Activated naive CD4-positive, alpha-beta T cell treated with anti-CD3 and anti-CD28 coated beads, Interleukin-2, amount 10 ng/mL, durations not matched to agents 7 days and 5 days (primary cell): ENCODE data around the gene HPS5.
"Not testable (repeated sequence)": the region's sequence is repeated elsewhere in the genome, so short reads cannot be mapped to it uniquely, and the experiment has no call there.

Source experiments
- CTCF ChIA-PET: fragments of 350-600 bp; sonication (Branson Sonifier 250); formaldehyde crosslinking; loops from one replicate; lab custom pipeline; 2021; ENCODE audit warnings: antibody characterized with exemption; lab: Charles Lee
- DNase-seq: peaks from one replicate; pipeline ENCODE4 v3.0.0-alpha.2; 2020
- H3K27ac Mint-ChIP-seq: one replicate; pipeline ENCODE4 v1.8.0; 2021; ENCODE audit warnings: mild to moderate bottlenecking, moderate library complexity, mixed read lengths
- H3K27me3 Mint-ChIP-seq: one replicate; pipeline ENCODE4 v1.8.0; 2021; ENCODE audit warnings: mild to moderate bottlenecking, mixed read lengths
- H3K36me3 Mint-ChIP-seq: one replicate; pipeline ENCODE4 v1.8.0; 2021; ENCODE audit warnings: mixed read lengths
- H3K4me1 Mint-ChIP-seq: one replicate; pipeline ENCODE4 v1.8.0; 2021; ENCODE audit warnings: mixed read lengths
- H3K4me3 Mint-ChIP-seq: one replicate; pipeline ENCODE4 v1.8.0; 2021; ENCODE audit warnings: mild to moderate bottlenecking, moderate library complexity, mixed read lengths
- H3K9me3 Mint-ChIP-seq: one replicate; pipeline ENCODE4 v1.8.0; 2021; ENCODE audit warnings: mixed read lengths

The HPS5 gene

DNA sequence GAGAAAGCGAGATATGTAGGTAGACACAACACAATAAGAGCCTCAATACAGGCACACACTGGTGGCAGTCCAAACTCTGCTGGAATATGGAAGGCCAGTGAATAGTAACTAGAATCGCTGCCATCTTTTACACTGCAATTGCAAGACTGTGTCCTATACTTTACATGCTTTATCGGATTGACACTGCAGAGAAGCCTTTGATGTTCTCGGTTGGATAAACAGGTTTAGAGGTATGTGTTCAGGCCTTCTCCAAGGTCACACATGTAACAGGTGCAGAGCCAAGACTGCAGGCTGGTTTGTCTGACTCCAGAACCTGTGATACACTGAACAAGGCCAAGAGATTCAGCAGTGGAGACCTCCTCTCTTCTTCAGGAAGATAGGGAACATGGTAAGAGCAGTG is 50.7 kb downstream of the HPS5 start:
- Mint-ChIP-seq H3K4me1 (peaks cover 8% of the 10 kb centered on the region), H3K9me3 (peaks cover 2% of the 10 kb centered on the region), H3K36me3 (peaks cover 2% of the 10 kb centered on the region), H3K4me3 (no peak overlapping the region), H3K27me3 (peaks cover 4% of the 10 kb centered on the region), H3K27ac (no peak overlapping the region)
- DNase-seq = no peak
- CTCF ChIA-PET = no interaction called here

DNA sequence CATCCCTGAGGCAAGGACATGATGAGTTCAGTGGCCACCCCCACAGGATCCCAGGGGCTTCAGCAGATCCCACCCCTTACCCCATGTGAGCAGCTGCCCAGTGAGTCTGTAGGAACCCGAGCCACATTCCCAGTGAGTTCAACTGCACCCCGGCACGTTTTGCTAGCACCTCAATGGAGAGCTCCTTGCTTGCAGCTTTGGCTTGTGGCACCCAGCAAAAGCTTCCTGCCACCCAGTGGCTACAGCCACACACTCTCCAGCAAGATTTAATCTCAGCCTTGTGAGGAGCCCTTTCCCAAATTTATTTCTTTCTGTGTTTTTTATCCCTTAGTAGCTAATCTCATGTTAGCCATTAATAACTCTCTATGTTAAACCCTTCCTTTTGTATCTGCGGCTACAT is 51.8 kb downstream of the HPS5 start:
- no peak for DNase-seq
- no peak overlapping the region for H3K4me3 Mint-ChIP-seq
- peaks cover 11% of the 10 kb centered on the region for H3K27me3 Mint-ChIP-seq
- H3K9me3 Mint-ChIP-seq = no peaks in the 10 kb centered on the region
- H3K36me3 Mint-ChIP-seq = no peaks in the 10 kb centered on the region
- no peak overlapping the region for H3K27ac Mint-ChIP-seq
- peaks cover 11% of the 10 kb centered on the region for H3K4me1 Mint-ChIP-seq
- CTCF ChIA-PET = no interaction called here

DNA sequence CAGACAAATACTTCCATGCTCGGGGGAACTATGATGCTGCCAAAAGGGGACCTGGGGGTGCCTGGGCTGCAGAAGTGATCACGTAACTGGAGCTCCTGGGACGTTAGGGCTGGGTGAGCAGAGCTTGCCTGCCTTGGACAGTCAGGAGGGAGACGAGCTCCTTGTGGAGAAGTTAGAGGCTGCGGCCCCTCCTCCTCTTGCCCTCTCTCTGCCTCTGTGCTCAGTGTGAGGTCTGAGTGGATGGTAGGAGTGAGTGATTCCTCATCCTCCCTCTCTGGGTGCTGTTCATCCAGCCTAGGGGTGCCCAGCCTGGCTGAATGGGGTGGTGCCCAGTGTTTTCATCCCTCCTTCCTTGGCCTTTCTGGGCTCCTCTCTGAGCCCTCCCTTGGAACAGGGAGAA is 52.7 kb downstream of the HPS5 start:
- CTCF ChIA-PET, H3K4me3 Mint-ChIP-seq, DNase-seq, H3K9me3 Mint-ChIP-seq, H3K27ac Mint-ChIP-seq, H3K36me3 Mint-ChIP-seq: not testable (repeated sequence)
- Mint-ChIP-seq H3K27me3 (peaks cover 19% of the 10 kb centered on the region), H3K4me1 (peaks cover 16% of the 10 kb centered on the region)

DNA sequence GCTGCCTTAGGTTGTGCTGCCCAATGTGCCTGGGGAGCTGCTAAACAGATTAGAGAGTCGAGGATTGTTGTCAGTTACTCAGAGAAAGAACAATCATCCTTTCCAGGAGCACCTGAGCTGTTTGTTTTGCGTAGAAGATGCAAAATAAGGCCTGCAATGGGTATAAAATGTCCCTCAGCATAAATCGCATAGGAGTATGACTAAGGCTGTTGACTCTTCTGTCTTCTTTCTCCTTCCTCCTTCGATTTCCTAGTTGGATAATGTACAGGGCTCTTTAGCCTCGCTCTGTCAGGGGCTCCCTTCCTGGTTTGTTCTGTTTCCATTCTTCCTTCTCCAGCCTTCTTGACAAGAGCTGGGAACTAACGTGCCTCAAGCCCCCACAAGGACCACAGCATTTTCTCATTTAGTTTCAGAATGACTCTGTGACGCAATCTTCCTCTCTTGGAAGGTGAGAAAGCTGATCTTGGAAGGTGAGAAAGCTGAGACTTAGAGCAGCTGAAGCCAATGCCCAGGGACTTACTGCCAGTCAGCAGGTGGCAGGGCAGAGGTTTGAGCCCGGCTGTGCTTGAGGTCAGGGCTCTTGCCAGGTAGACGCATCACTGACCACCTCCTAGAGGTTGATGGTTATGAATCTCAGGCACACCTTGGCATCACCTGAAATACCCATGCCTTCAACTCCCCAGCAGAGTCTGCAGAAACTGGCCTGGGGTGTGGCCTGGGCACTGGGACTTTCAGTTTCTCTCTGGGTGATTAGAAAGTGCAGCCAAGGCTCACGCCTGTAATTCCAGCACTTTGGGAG is 54.4 kb downstream of the HPS5 start:
- CTCF ChIA-PET, DNase-seq, H3K36me3 Mint-ChIP-seq, H3K9me3 Mint-ChIP-seq, H3K27ac Mint-ChIP-seq, H3K4me3 Mint-ChIP-seq: not testable (repeated sequence)
- Mint-ChIP-seq H3K4me1 (peaks cover 18% of the 10 kb centered on the region), H3K27me3 (peaks cover 22% of the 10 kb centered on the region)

DNA sequence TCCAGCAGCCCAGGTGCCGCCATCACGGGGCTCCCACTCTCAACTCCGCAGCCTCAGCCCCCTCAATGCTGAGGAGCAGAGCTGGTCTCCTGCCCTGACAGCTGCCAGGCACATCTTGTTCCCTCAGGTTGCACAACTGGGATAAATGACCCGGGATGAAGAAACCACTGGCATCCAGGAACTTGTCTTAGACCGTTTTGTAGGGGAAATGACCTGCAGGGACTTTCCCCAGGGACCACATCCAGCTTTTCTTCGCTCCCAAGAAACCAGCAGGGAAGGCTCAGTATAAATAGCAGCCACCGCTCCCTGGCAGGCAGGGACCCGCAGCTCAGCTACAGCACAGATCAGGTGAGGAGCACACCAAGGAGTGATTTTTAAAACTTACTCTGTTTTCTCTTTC is 56.0 kb downstream of the HPS5 start, which contains the start of gene SAA1:
TSS of gene SAA1 (plus strand) at position 316 of the 400 bp plus-strand sequence. CDS start 624 bp downstream, outside the sequence.
- CTCF ChIA-PET = no interaction called here
- no peaks in the 10 kb centered on the region for H3K36me3 Mint-ChIP-seq
- H3K27me3 Mint-ChIP-seq = peaks cover 22% of the 10 kb centered on the region
- H3K27ac Mint-ChIP-seq = no peak within 1 kb of the TSS
- DNase-seq = no peak
- no peaks in the 10 kb centered on the region for H3K9me3 Mint-ChIP-seq
- peaks cover 18% of the 10 kb centered on the region for H3K4me1 Mint-ChIP-seq
- no peak within 1 kb of the TSS for H3K4me3 Mint-ChIP-seq

DNA sequence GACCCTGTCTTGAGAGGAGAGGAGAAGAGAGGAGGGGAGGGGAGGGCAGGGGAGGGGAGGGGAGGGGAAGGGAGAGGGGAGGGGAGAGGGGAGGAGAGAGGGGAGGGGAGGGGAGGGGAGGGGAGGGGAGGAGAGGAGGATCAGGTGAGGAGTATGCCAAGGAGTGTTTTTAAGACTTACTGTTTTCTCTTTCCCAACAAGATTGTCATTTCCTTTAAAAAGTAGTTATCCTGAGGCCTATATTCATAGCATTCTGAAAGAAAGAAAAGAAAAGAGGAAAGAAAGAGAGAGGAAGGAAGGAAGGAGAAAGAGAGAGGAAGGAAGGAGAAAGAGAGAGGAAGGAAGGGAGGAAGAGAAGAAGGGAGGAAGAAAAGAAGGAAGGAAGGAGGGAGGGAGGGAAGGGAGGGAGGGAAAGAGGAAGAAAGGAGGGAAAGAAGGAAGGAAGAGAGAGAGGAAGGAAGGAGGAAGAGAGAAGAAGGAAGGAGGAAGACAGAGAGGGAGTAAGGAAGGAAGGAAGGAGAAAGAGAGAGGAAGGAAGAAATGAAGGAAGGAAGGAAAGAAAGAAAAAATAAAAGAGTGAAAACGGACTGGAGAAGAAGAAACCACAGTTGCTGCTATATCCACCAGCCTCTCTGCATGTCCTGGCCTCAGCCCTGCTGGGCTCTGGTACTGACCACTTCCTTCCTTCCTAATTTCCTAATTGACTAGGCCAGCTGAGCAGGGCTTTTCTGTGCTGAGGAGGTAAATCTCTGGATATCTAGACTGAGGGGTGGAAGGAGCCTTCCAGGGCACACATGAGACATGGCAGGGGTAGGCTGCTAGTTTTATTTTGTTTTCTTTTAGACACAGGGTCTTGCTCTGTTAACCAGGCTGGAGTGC is 57.0 kb downstream of the HPS5 start:
- H3K27me3 Mint-ChIP-seq = peaks cover 22% of the 10 kb centered on the region
- H3K9me3 Mint-ChIP-seq = no peaks in the 10 kb centered on the region
- H3K4me3 Mint-ChIP-seq = no peak overlapping the region
- H3K36me3 Mint-ChIP-seq = no peaks in the 10 kb centered on the region
- peaks cover 18% of the 10 kb centered on the region for H3K4me1 Mint-ChIP-seq
- CTCF ChIA-PET = no interaction called here
- no peak for DNase-seq
- no peak overlapping the region for H3K27ac Mint-ChIP-seq

DNA sequence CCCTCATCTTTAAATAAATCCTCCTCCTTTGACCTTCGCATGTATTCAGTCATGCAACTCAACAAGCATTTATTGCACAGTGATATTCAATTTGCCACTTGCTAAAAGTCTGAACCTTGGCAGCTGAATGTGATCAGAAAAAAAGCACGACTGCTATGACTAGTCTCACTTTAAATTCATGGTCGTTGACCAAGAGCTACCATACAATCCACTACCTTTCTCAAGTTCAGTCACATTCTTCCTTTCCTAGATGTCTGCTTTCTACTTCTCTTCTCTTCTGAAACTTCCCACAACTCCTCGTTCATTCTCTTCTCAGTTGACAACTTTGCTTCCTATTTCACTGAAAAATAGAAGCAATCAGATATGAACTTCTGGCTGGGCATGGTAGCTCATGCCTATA is 57.9 kb downstream of the HPS5 start:
- no peaks in the 10 kb centered on the region for H3K9me3 Mint-ChIP-seq
- DNase-seq = no peak
- CTCF ChIA-PET = interaction anchor here (0.6 kb wide), 1 partner anchor 20 kb away, joined by 3 read pairs; no protein-coding TSS in a partner anchor
- no peak overlapping the region for H3K27ac Mint-ChIP-seq
- no peak overlapping the region for H3K4me3 Mint-ChIP-seq
- no peaks in the 10 kb centered on the region for H3K36me3 Mint-ChIP-seq
- peaks cover 18% of the 10 kb centered on the region for H3K4me1 Mint-ChIP-seq
- H3K27me3 Mint-ChIP-seq = peaks cover 22% of the 10 kb centered on the region

DNA sequence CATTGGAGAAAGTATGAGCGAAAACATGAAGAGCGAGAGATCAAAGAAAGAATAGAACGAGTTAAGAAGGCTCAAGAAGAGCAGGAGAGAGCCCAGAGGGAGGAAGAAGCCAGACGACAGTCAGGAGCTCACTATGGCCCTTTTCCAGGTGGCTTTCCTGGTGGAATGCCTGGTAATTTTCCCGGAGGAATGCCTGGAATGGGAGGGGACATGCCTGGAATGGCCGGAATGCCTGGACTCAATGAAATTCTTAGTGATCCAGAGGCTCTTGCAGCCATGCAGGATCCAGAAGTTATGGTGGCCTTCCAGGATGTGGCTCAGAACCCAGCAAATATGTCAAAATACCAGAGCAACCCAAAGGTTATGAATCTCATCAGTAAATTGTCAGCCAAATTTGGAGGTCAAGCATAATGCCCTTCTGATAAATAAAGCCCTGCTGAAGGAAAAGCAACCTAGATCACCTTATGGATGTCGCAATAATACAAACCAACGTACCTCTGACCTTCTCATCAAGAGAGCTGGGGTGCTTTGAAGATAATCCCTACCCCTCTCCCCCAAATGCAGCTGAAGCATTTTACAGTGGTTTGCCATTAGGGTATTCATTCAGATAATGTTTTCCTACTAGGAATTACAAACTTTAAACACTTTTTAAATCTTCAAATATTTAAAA is 59.1 kb downstream of the HPS5 start:
- H3K36me3 Mint-ChIP-seq, CTCF ChIA-PET, H3K4me3 Mint-ChIP-seq, H3K9me3 Mint-ChIP-seq, DNase-seq, H3K27ac Mint-ChIP-seq: not testable (repeated sequence)
- H3K4me1 Mint-ChIP-seq = peaks cover 14% of the 10 kb centered on the region
- H3K27me3 Mint-ChIP-seq = peaks cover 21% of the 10 kb centered on the region

DNA sequence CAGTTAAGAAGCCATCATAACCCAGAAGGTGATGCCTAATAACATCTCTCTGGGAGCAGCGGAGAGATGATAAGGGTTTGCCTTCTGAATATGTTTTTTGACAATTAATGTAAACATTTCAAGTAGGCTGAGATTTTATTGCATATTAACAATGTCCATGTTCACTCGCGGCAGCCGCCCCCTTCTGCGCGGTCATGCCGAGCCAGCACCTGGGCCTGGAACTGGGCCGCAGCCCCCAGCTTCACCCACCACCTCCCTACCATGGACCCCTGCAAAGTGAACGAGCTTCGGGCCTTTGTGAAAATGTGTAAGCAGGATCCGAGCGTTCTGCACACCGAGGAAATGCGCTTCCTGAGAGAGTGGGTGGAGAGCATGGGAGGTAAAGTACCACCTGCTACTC is 60.2 kb downstream of the HPS5 start:
- CTCF ChIA-PET = no interaction called here
- peaks cover 10% of the 10 kb centered on the region for H3K4me1 Mint-ChIP-seq
- H3K36me3 Mint-ChIP-seq = no peaks in the 10 kb centered on the region
- no peak overlapping the region for H3K4me3 Mint-ChIP-seq
- no peak overlapping the region for H3K27ac Mint-ChIP-seq
- peaks cover 20% of the 10 kb centered on the region for H3K27me3 Mint-ChIP-seq
- no peak for DNase-seq
- H3K9me3 Mint-ChIP-seq = no peaks in the 10 kb centered on the region

DNA sequence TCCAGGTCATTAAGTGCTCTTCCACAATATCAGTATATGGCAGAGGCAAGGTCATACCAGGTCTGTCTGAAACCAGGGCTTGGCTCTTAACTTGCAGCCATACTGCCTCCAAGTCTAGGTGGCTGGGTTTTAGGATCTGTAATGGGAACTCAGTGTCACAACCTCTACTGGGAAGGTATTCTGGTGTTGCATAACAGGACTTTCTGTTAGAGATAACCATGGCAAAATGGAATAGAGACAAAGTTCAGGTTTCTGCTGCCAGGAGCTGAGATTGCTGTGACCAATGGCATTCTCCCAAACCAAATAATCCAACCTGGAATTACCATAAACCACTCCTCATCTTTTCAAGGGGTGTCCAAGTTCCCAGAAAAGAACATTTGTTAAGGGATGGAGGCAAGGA is 62.7 kb downstream of the HPS5 start:
- CTCF ChIA-PET = interaction anchor here (2.8 kb wide), 1 partner anchor 15 kb away, joined by 10 read pairs; no protein-coding TSS in a partner anchor
- H3K9me3 Mint-ChIP-seq = no peaks in the 10 kb centered on the region
- peaks cover 18% of the 10 kb centered on the region for H3K27me3 Mint-ChIP-seq
- no peaks in the 10 kb centered on the region for H3K36me3 Mint-ChIP-seq
- no peak overlapping the region for H3K4me3 Mint-ChIP-seq
- no peak overlapping the region for H3K27ac Mint-ChIP-seq
- DNase-seq = no peak
- peaks cover 5% of the 10 kb centered on the region for H3K4me1 Mint-ChIP-seq

DNA sequence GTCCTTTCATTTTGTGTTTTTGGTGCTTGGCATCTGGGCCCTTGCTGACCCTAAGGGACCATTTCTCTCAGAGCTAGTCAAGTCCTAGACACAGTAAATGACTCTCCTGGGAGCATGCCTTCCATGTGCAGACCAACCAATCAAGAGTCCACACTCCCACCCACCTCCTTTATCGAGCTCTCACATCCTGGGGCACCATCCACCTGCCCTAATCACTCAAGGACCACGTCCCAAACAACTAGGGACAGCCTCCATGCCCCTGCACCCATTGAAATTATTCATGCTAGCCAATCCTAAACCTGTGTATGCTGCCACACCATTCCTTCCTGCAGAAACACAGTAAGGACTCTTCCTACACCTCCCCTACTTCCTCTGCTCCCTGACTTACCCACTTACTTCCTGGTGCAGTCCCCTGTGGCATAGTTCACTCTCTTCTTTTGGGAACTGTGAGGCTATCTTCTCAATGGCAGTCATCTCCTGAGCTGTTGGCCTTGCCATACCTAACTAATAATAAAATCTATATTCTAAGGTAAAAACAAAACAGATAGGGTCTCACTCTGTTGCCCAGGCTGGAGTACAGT is 67.1 kb downstream of the HPS5 start:
- H3K27me3 Mint-ChIP-seq = peaks cover 32% of the 10 kb centered on the region
- DNase-seq = no peak
- no peak overlapping the region for H3K4me3 Mint-ChIP-seq
- CTCF ChIA-PET = interaction anchor here (1.4 kb wide), 1 partner anchor 11 kb away, joined by 4 read pairs; no protein-coding TSS in a partner anchor
- H3K9me3 Mint-ChIP-seq = no peaks in the 10 kb centered on the region
- H3K36me3 Mint-ChIP-seq = no peaks in the 10 kb centered on the region
- no peak overlapping the region for H3K27ac Mint-ChIP-seq
- H3K4me1 Mint-ChIP-seq = peaks cover 3% of the 10 kb centered on the region

DNA sequence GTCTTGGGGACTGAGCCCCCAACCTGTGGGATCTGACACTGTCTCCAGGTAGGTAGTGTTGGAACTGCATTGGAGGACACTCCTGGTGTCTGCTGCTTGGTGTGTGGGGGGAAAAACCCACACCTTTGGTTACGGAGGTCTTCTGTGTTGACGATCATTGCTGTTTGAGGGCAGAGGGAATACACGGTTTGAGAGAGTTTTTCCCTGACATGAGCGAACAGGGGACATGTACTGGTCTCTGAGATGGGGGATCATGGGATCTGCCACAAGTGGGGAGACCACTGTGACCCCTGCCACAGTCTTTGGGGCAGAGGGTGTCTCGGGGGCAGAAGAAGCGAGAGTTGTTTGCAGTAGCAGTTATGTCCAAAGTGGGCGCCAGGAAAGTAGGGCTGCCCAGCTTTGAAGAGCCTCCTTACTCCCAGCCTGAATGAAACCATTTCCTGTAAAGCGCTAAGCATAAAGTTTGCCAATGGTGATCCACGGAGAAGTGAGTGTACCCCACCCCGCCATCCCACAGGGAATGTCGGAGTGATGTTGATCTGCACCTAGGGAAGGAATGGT is 68.1 kb downstream of the HPS5 start:
- Mint-ChIP-seq H3K4me1 (peaks cover 3% of the 10 kb centered on the region), H3K27ac (no peak overlapping the region), H3K36me3 (no peaks in the 10 kb centered on the region), H3K27me3 (peaks cover 37% of the 10 kb centered on the region), H3K4me3 (no peak overlapping the region), H3K9me3 (no peaks in the 10 kb centered on the region)
- CTCF ChIA-PET = interaction anchor here (1.6 kb wide), 1 partner anchor 10 kb away, joined by 7 read pairs; no protein-coding TSS in a partner anchor
- no peak for DNase-seq

DNA sequence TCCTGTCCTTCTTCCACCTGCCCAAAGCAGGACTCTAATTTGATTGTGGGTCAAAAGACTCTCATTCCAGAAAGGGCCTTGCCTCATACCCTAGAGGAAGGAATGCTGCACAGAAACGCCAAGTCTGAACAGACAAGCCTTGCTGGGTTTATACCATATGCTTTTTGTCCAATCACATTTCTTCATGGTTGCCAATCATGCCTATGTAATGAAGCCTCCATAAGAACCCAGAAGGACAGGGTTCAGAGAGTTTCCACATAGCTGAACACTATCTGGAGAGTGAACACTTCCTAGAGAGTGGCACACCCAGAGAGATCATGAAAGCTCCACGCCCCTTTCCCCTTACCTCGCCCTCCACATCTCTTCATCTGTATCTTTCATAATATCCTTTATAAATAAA is 68.7 kb downstream of the HPS5 start:
- peaks cover 41% of the 10 kb centered on the region for H3K27me3 Mint-ChIP-seq
- DNase-seq = no peak
- H3K36me3 Mint-ChIP-seq = no peaks in the 10 kb centered on the region
- no peak overlapping the region for H3K27ac Mint-ChIP-seq
- H3K4me3 Mint-ChIP-seq = no peak overlapping the region
- CTCF ChIA-PET = interaction anchor here (1.6 kb wide), 1 partner anchor 9 kb away, joined by 7 read pairs; no protein-coding TSS in a partner anchor
- no peaks in the 10 kb centered on the region for H3K9me3 Mint-ChIP-seq
- H3K4me1 Mint-ChIP-seq = peaks cover 3% of the 10 kb centered on the region
